ENCODE measurements around the gene MALAT1. TPM values are rescaled to one million over a fixed set of nuclear protein-coding genes. Genes with fewer than 3 reads are reported as not detected.

MALAT1 gene
- total RNA-seq, 3 donors from 2014 or later: 10,779 to 14,350 (median 11,224) TPM

DNA sequence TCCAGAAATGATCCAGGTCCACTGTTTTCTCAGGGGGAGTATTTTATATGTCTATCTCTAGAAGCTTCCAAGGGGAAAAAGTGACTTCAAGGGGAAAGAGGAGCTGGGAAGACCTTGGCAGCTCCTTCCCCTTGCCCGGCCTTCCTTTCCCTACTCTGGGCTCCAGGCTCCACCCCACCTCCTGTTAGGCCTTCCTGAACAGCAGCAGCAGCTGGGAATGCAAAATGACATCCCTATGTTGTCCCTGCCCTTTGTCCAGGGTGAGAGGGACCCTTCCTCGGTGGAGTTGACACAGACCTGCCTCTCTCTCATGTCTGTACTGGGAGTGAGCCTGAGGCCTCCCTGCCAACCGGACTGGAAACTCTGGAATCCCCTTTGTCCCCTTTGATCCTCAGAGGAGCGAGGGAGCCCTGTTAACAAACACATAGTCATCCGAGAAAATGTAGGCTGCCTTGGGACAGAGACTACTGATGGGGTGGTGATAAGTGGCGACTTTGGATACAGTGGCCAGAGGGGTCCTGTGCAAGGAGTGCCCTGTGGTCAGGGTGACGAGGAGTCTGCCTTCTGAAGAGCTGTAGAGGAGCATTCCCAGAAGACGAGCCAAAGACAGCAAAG, 9.0 kb upstream of the MALAT1 start:
- Histone ChIP-seq H3K9me3 (no peaks in the 10 kb centered on the region), H3K4me3 (no peak overlapping the region), H3K4me1 (ENCODE audit: low read depth) (peaks cover 79% of the 10 kb centered on the region), H3K36me3 (ENCODE audit: low read depth) (no peaks in the 10 kb centered on the region)
- TF ChIP-seq, protein P1, sequence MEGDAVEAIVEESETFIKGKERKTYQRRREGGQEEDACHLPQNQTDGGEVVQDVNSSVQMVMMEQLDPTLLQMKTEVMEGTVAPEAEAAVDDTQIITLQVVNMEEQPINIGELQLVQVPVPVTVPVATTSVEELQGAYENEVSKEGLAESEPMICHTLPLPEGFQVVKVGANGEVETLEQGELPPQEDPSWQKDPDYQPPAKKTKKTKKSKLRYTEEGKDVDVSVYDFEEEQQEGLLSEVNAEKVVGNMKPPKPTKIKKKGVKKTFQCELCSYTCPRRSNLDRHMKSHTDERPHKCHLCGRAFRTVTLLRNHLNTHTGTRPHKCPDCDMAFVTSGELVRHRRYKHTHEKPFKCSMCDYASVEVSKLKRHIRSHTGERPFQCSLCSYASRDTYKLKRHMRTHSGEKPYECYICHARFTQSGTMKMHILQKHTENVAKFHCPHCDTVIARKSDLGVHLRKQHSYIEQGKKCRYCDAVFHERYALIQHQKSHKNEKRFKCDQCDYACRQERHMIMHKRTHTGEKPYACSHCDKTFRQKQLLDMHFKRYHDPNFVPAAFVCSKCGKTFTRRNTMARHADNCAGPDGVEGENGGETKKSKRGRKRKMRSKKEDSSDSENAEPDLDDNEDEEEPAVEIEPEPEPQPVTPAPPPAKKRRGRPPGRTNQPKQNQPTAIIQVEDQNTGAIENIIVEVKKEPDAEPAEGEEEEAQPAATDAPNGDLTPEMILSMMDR (IDR thresholded peaks at IDR 0.05): no peak
- DNase-seq (peak; percentile 49 to 62 (median 55)), ATAC-seq (no peak)
- intact Hi-C loops (cut with DNase I, micrococcal nuclease): no loop called here

DNA sequence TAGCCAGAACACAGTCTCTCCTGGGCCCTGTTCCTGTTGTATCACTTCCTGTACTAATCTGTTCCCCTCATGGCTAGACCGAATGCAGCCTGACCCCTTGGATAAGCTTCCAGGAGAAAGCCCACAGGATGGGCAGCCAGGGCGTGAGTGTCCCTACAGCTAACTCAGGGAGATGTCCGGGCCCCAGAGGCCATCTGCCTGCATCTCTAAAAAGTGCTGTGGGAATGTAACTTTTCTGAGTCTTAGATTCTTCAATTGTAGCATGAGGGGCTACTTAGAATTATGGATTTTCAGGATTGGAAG, 7.7 kb upstream of the MALAT1 start:
- Histone ChIP-seq H3K36me3 (ENCODE audit: low read depth) (no peaks in the 10 kb centered on the region), H3K4me1 (ENCODE audit: low read depth) (peaks cover 79% of the 10 kb centered on the region), H3K4me3 (no peak overlapping the region), H3K9me3 (no peaks in the 10 kb centered on the region)
- ATAC-seq (no peak), DNase-seq (peak in 2 of 3 donors; percentile 39 to 56)
- intact Hi-C loops (cut with DNase I, micrococcal nuclease): no loop called here
- TF ChIP-seq, protein P1 (IDR thresholded peaks at IDR 0.05): no peak

DNA sequence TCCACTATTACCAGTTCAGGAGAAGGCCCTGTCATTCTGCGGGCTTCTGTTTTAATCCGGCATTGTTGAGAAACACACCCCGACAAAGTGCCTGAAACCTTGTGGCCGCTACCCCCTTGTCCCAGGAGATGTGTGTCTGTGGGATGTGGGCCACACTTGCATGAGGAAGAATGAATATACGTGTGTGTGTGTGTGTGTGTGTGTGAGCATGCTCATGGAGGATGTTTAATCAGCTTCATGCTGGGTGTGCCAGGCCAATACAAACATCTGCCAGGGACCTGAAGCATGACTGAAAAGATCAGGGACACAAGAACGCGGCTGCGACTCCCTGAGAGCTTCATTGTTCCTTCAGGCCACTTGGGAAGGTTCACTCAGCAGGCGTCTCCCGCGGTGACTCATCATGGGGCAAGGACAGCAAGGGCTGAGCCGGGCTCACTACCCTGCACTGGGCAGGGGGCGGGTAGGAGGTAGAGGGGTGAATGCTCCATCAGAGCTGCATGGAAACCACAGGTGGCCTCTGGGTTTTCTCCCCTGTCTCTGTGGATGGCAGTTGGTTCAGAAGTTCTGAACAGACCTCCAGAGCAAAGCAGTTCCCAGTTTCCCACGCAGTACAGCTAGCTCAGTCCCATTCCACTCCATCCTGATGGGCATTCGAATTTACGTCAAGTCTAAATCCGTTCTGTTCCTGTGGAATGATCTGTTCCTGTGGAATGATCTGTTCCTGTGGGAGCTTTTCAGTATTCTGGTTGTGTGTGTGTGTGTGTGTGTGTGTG, 7.0 kb upstream of the MALAT1 start:
- ATAC-seq: peak; percentile 62
- DNase-seq: peak; percentile 87 to 93 (median 88)
- Histone ChIP-seq H3K9me3 (no peaks in the 10 kb centered on the region), H3K36me3 (ENCODE audit: low read depth) (no peaks in the 10 kb centered on the region), H3K4me3 (no peak overlapping the region), H3K4me1 (ENCODE audit: low read depth) (peaks cover 77% of the 10 kb centered on the region)
- intact Hi-C loops (cut with DNase I, micrococcal nuclease): no loop called here
- TF ChIP-seq, protein P1 (IDR thresholded peaks at IDR 0.05): no peak

DNA sequence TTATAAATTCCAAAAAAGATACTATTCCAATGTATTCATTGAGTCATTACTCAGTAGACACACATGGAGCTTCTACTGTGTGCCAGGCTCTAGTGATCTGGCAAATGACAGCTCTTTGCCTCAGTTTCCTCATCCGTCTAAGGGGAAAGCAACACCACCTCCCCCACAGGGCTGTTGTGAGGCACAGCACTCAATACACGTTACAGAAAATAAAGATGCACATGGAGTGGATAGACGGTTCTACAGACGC, 6.5 kb upstream of the MALAT1 start:
- intact Hi-C loops (cut with DNase I, micrococcal nuclease): no loop called here
- Histone ChIP-seq H3K4me3 (no peak overlapping the region), H3K9me3 (no peaks in the 10 kb centered on the region), H3K4me1 (ENCODE audit: low read depth) (peaks cover 74% of the 10 kb centered on the region), H3K36me3 (ENCODE audit: low read depth) (no peaks in the 10 kb centered on the region)
- DNase-seq (no peak), ATAC-seq (no peak)
- TF ChIP-seq, protein P1 (IDR thresholded peaks at IDR 0.05): no peak

DNA sequence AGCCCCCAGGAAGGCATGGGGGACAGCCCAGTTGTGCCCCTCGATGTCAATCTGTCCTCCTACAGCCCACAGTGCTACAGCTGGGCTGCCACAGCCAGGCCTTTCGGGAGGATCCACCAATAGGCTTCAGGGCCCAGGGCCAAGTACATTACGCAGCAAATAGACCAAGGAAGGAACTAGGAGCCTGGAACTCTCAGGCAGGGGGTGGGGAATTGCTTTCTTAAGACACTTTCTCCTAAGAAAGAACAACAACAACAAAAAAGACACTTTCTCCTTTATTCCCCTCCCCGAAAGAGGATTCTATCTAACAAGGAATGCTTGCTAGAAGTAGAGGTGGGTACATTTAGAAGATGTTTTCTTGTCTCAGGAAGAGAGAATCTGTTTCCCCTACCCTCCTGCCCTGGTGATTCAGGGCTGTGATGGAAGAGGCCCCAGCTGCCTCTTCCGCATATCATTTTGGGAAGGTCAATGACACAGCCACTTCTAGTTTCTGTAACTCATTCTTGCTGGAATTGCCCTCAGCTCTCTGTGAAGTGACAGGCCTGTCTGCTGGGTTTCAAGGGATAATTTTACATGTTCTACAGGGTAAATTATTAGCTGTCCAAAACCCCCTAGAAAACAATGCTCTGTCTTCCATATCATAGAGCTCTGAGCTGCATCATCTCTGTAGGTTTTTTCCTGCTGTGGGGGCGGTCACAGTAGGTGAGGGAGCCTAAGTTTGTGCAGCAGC, 6.0 kb upstream of the MALAT1 start:
- Histone ChIP-seq H3K9me3 (no peaks in the 10 kb centered on the region), H3K4me1 (ENCODE audit: low read depth) (peaks cover 70% of the 10 kb centered on the region), H3K36me3 (ENCODE audit: low read depth) (no peaks in the 10 kb centered on the region), H3K4me3 (no peak overlapping the region)
- intact Hi-C loops (cut with DNase I, micrococcal nuclease): no loop called here
- ATAC-seq (peak; percentile 31), DNase-seq (peak; percentile 75 to 90 (median 83))
- TF ChIP-seq, protein P1 (IDR thresholded peaks at IDR 0.05): no peak
